ENCODE results near the gene OAS2.

GRCh38 chr12:112944024-112944690, 34.2 kb upstream of the OAS2 start:
- no peak for TF ChIP-seq SMC3 (IDR thresholded peaks at IDR 0.05; ENCODE audit: borderline replicate concordance, low read length)
- TF ChIP-seq CTCF (IDR thresholded peaks at IDR 0.05 in 2 of 3, conservative IDR thresholded peaks at IDR 0.05 in 1 of 3; ENCODE audit: control insufficient read depth in 2 of 3, extremely low read depth in 1 of 3, insufficient read depth in 1 of 3, low read depth in 3 of 3, low read length in 3 of 3): no peak
- no peak for TF ChIP-seq POLR2A (IDR thresholded peaks at IDR 0.05; ENCODE audit: low read depth, low read length)
- no peak for TF ChIP-seq RFX5 (IDR thresholded peaks at IDR 0.05; ENCODE audit: low read depth, low read length)
- TF ChIP-seq FOXM1 (IDR thresholded peaks at IDR 0.05; ENCODE audit: low read depth, low read length): no peak
- no peak for TF ChIP-seq RCOR1 (conservative IDR thresholded peaks at IDR 0.05; ENCODE audit: low read depth, low read length)
- no peak for TF ChIP-seq ZNF274 (IDR thresholded peaks at IDR 0.05; ENCODE audit: insufficient read depth, insufficient read length)
- no peak for TF ChIP-seq CEBPZ (IDR thresholded peaks at IDR 0.05; ENCODE audit: low read depth, low read length)
- TF ChIP-seq MEF2A (IDR thresholded peaks at IDR 0.05; ENCODE audit: insufficient read depth, low read depth, low read length): no peak
- no peak for TF ChIP-seq ETV6 (conservative IDR thresholded peaks at IDR 0.05 in 1 of 2, IDR thresholded peaks at IDR 0.05 in 1 of 2; ENCODE audit: borderline replicate concordance in 1 of 2, low read depth in 1 of 2)
- no peak for TF ChIP-seq USF1 (IDR thresholded peaks at IDR 0.05; ENCODE audit: borderline replicate concordance, extremely low read length, insufficient read depth, low read depth, low read length)
- no peak for TF ChIP-seq TCF7 (IDR thresholded peaks at IDR 0.05; ENCODE audit: borderline replicate concordance)
- TF ChIP-seq PBX3 (IDR thresholded peaks at IDR 0.05; ENCODE audit: insufficient replicate concordance, low read depth, low read length): no peak
